Measurements from ENCODE around the gene PCNX2.

The PCNX2 gene

GRCh38 chr1:232950197-232951176 is 345.0 kb downstream of the PCNX2 start, which contains the start of gene NTPCR:
TSS of gene NTPCR (plus strand) at chr1:232950611. CDS start at chr1:232950711, 100 bp downstream.
- DNase-seq = peak; percentile 74

GRCh38 chr1:232949636-232950196 is 345.8 kb downstream of the PCNX2 start:
- no peak for DNase-seq

DNA sequence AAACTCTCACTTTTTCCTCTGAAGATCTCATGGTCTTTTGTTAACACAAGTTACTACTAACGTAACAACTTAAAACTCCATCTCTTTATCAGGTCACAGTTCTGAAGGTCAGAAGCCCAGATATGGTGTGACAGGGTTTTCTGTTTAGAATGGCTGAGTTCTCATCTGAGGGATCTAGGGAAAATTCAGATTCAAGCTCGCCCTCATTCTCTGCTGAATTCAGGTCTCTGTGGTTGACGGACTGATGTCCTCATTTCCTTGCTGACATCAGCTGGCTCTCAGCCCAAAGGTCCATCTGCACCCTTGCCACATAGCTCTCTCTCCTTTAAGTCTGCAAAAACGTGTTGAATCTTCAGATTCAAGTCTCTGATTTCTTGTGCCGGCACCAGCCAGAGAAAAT is 351.2 kb downstream of the PCNX2 start:
- no peak for DNase-seq

DNA sequence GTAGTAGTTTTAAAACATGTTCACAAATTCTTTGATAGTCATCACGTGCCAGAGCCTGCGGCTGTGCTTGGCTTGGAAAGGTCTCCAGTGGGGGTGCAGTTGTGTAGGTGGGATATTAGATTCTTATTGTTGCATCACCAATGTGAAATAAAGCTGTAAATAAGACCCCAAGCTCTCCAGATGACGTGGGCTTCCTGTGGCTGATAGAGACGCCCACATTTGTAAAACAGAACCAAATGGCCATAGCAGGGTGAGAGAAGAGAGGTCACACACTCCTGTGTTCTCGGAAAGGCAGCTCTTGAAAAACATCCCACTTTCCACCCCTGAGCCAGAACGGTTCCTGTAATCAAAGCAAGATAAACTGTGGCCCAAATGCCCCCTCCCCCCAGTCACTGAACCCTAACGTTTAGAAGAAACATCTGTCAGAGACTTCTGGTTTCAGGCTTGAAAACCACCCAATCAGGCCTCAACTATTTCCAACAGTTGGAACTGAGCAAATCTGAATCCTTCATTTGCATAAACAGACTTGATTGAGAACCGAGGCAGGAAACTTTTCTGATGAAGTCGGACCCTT is 351.8 kb downstream of the PCNX2 start:
- no peak for DNase-seq

- no peak for DNase-seq
Observed at GRCh38 chr1:232942413-232943294, 352.9 kb downstream of the PCNX2 start.

- no peak for DNase-seq
Observed at GRCh38 chr1:232940262-232940661, 355.3 kb downstream of the PCNX2 start.

DNA sequence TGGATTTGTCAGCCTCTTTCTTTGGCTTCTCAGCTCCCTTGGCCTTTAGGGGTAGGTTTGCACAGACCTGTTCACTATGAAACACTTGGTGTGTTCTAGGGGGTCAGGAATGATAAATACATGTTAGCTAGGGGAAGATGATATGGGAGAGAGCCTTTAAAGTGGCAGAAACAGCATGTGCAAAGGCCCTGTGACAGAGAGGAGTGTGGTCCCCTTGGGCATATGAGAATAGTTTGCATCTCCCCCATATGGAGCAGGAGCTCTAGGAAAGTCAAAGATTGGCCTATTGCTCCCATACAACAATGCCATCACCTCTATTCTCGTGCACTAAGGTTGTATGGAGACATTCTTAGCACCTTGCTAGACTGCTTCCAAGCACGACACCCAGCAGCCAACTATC is 355.8 kb downstream of the PCNX2 start:
- no peak for DNase-seq

GRCh38 chr1:232938926-232939325 is 356.6 kb downstream of the PCNX2 start:
- DNase-seq = no peak

DNA sequence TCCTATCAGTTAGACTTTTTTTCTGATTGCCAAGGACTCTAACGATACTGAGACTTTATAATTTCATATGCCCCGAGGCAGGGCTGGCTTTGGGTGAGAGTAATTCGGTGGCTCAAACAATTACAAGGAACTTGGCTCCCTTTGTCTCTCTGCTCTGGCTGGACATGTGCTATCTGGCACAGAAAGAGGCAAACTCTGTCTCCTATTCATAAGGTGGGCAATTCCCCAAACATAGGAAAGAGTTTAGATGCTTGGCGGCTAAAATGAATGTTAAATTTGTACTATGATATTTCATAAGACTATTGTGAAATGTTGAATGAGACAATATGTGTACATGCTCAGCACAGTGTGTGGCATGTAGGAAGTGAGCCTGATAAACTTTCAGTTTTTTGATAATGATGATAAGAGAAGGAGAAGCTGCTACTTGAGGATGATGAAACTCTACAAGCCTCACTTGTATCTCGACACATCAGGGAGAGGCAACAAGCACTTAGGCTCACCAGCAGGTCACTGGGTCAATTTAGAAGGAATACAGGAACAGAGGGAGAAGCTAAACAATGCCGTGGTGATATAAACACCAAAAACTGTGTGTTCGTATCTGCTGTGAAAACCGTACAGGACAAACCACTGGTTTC is 357.7 kb downstream of the PCNX2 start:
- DNase-seq = no peak

DNA sequence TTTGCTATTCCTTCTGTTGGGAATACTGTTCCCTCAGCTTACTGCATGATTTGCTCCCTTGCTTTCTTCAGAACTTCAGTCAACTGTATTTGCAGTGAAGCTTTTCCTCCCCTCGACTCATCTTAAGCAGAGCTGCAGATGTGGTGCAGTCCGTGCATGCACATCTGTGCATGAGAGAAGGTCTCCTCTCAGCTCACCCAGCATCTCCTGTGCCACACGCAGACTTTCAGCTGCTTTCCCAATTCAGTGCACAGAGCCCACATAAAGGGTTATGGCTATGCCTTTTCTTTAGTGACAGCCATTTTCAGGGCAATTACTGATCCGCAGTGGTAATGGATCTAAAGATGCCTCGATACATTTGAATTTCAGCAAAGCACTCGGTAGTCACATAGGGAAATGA is 358.6 kb downstream of the PCNX2 start:
- no peak for DNase-seq
